GM21529 (cell line): ENCODE results near the gene COQ10B.

Source experiments
- ATAC-seq: cut with Tn5 transposase; IDR thresholded peaks from one replicate; pipeline ENCODE4 v1.9.1; 2021; ENCODE audit not compliant: unreplicated experiment

The COQ10B gene

DNA sequence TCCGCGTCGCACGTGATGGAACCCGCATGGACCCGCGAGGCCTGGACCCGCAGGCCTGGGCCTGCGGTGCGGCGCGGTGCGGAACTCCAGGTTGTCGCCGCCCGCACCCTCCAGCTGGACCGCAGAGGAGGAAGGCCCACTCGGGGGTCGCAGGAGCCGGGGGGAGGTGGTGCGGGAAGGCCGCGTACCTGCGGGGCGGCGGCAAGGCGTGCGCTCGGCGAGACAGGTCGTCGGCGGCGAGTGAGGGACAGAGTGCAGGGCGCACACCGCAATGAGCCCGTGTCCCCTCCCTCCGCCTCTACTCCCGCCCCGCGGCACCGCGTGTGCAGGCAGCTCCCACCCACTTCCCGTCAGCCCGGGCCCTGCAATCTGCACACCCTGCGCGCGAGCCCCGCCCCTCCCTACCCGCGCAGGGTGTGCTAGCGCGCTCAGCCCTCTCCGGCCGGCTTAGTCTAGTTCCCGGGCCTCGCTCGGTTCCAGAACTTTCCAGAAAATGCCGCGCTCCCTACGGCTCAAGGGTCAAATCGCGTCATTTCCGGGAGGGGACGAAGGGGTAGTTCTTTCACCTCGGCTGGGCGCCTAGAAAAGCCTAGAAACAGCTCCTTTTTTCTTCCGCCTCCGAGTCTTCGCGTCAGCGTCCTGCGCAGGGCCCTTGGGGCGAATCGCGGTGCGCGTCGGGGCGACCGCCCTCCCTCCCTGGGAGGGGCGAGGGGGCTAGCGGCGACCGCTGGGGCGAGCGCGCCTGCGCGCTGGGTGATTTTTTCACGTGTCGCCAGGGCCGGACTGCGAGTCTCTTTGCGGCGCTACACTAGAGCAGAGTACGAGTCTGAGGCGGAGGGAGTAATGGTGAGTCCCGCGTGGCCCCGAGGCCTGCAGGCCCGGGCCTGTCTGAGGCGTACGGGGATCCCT is 46.5 kb downstream of the COQ10B start, which contains the start of the genes HSPD1 and HSPE1:
Gene HSPD1 (minus strand): TSS at position 247 of the 909 bp plus-strand sequence. CDS start 992 bp downstream, outside the sequence.
Gene HSPE1 (plus strand): TSS at position 786 of the 909 bp plus-strand sequence. CDS start 58 bp downstream, at position 844.
- ATAC-seq = peak; percentile 75

DNA sequence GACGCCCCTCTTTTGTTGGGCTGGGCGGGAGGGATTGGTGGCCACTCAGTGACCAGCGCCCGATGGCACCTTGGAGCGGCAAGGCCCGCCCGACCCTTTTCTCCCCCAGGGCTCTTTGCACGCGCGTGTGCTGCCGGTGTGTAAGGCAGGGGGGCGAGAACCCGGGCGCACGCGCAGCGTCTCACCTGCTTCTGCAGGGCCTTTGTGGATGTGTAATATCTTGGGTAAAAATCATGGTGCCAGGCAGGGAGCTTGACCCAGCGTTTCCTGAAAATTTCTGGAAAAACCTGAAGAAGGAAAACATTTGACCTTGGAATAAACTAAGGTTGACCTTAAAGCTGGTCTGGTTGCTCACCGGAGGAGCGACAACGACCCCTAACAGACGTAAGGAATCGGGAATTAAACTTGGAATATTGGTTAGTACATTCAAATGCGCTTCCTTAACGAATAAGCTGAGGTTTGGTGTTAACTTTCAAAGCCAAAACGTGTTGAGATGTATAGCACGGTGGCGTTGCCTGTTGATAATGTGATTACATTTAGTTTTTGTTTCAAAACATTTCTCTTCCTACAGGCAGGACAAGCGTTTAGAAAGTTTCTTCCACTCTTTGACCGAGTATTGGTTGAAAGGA is 47.3 kb downstream of the COQ10B start:
- peak; percentile 1 for ATAC-seq

DNA sequence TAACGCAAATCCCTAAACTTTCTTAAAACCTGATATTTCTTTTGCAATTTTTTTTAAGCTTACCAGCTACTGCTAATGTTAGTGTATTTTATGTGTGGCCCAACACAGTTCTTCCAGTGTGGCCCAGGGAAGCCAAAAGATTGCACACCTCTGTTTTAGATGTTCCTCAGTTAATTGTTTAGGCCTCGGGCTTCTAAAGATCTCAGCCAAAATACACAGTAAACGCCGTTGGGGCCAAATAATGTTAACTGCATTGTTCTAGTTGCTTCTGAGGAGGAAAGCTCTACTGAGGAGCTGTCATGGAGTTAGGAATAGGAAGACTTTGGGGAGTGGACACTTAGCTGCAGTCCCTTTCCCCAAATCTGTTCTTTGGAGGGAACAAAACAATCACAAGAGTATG is 48.8 kb downstream of the COQ10B start:
- ATAC-seq = no peak

DNA sequence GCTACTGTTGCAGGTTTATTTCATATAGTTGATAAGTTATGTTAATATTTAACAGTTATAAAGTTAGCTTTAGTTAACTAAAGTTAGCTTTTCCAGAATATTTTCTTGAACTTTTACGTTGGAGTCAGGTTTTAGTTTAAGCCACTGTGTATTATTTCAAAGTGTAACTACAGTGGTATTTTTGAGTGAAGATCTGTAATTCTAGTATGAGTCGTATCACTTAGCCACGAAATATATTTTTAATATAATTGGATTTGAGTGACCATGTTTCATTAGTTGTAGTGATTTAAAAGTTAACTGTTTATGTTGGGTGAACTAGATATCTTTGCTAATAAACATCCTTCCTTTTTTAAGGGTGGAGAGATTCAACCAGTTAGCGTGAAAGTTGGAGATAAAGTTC is 49.3 kb downstream of the COQ10B start:
- no peak for ATAC-seq

DNA sequence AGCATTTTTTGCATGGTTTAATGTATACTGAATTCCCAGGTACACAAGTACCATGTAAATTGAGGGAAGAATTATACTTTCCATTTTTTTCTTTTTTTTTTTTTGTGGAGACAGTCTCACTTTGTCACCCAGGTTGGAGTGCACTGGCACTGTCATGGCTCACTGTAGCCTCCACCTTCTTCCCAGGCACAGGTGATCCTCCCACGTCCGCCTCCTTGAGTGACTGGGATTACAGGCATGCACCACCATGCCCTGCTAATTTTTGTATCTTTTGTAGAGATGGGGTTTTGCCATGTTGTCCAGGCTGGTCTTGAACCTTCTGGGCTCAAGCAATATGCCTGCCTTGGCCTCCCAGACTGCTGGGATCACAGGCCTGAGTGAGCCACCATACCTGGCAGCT is 50.6 kb downstream of the COQ10B start:
- no peak for ATAC-seq

DNA sequence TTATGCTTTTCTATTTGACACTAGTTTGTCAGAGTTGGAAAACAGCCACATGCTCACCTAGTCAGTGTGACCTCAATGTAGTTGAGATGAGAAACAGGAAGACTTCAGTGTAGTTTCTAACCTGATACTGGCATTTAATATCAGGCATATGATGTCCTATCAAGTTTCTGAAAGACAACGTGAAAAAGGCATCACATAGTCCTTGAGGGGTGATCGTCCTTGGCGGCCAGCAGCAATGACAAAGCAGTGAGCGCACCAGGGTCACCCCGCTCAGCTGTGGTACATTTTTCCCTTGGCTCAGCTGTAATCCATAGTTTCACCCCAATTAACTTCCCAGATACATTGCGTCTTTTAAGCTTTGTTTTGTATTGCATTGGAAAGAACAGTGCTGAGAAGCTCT is 51.2 kb downstream of the COQ10B start:
- ATAC-seq = no peak

DNA sequence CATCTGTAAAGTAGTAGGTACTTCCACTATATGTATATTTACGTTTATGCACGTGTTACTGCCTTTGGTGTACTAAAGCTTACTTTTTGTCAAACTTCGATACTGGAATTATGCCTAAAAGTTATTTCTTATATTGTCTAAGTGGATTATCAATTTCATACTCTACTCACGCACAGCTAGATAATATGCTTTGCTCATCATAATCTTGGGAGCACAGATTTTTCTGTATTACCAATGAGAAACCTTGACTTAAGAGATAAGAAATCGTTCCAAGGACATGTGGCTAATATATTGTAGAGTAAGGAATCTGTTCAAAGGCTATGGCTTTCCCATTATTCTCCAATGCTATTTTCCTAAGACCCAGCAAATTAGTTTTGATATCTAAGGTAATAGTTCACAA is 53.3 kb downstream of the COQ10B start:
- ATAC-seq = no peak

DNA sequence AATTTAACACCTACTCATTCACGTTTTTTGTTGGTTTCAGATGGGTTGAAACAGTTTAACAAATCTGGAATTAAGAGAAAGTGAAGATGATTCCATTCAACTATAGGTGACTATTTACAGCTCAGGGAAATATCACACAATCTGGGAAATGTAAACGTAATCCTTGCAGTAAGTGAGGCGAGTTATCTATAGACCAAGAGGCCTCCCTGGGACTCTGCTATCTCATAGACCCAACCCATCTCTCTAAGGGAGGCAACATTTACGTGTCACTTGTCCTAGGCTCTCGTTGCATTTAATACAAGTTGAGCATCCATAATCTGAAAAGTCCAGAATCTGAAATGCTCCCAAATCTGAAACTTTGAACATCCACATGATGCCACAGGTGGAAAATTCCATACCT is 60.6 kb downstream of the COQ10B start:
- ATAC-seq = no peak

DNA sequence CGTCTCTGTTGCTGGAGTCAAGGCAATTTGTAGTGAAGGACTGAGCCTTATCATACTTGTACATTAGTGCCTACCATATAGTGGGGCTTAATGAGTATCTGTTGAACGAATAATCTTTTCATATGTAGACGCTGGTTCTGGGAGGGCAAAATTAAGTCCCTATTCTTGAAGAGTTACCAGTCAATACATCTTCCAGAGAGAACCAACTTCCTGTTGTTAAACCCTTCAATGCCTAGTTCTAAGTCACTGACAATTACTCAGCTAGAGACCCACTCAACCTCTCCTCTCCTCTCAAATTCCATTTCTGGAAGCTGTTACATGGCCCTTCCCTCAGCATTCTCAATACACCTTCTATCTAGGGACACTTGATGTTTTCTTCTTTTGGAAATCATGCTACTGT is 61.4 kb downstream of the COQ10B start:
- no peak for ATAC-seq

DNA sequence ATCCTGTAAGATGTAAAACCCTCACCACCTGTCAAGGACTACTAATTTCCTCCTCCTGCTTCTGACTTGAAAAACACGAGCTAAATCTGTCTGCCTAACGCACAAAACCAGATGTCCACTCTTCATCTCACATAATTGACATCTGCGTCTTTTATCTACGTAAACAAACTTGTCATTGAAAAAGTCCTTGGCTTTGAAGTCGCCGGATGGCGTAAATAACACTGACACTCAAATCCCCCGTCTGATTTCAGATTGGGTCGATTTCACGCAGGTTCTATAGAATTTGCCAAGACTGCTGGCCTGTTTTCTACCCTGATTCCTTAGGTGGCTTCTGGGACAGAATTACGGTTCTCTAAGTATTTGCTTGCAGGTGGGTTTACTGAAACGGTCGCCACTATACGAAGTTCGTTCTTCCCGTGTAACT is 62.0 kb downstream of the COQ10B start:
- peak; percentile 20 for ATAC-seq

DNA sequence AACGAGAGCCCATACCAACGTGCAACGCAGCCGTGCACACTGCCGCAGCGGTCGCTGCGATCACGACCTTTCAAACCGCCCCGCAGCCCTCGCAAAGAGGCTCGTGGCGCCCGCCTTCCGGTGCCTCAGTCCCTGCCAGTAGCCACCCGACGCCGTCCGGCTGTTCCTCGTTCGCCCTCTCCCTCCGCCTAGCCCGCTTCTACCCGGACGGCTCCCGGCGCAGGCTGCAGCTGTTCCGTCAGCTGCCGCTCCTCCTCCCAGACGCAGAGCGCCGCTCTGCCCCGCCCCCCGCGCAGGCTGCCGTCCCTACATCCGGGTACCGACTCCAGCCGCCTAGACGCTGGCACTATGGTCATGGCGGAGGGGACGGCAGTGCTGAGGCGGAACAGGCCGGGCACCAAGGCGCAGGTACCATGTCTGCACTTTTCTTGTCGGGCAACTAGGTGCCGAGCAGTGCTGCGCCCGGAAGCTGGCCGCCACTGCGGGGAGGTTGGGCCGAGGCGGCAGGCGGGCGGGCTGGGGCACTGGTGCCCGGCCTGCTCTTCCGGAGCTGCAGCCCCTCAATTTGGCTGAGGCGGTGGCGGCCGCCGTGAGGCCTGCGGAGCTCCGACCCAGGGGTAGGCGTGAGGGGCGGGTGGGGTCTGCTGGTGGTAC is 62.5 kb downstream of the COQ10B start, which contains the start of gene MOB4:
Gene MOB4 (plus strand): TSS at position 328 of the 654 bp plus-strand sequence. CDS start 21 bp downstream, at position 349.
- peak; percentile 91 for ATAC-seq

DNA sequence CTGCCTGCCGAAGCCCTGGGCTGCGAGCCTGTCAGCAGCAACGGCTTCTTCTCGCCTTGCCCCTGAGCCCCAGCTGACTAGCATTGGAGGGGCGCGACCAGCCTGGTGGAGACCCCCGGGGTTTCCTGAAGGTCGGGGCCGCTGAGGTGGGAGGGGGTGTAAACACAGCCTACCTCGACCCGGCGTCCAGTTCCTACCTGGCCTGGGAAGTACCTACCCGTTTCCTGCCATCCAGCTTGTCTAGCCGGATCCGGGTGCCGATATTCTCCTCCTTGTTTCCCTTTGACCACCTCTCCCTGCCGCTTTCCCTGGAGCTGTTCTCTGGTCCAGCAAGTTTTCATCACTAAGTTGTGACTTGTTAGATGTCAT is 63.0 kb downstream of the COQ10B start:
- ATAC-seq = peak; percentile 9

DNA sequence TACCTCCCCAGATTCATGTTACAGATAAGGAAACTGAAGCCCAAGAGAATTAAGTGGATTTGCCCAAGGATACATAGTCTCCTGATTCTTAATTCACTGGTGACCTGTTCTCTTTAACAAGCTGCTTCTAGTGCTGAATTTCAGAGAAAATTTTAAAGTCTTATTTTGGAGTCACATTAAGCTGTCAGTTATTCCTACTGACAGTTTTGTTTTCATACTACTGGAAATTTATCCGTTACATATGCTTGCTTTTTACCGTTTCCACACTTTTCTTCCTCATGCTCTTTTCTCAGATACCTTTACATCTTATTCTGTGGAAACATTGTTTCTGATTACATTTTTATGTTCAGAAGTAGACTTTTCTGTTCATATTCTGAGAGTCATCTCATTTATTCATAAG is 63.8 kb downstream of the COQ10B start:
- no peak for ATAC-seq
